Gastrocnemius medialis (tissue), 4 donors: ENCODE measurements around the gene HEATR3.

Experiments
- CTCF ChIP-seq, 5 experiments: fragments of 450-650 bp in 3 of 5; fragments of 200-600 bp in 2 of 5; sonication (generic) in 2 of 5; IDR thresholded peaks in 4 of 5; conservative IDR thresholded peaks in 1 of 5; 1 replicate in 4 of 5; 2 replicates in 1 of 5; pipeline ENCODE4 v1.5.1; 2016 to 2019; ENCODE audit warnings: antibody characterized with exemption in 5 of 5, mild to moderate bottlenecking in 3 of 5, moderate library complexity in 3 of 5
- POLR2A ChIP-seq, 2 donors: fragments of 450-650 bp; IDR thresholded peaks; one replicate each; pipeline ENCODE4 v1.6.1; 2017; ENCODE audit warnings: antibody characterized with exemption in 2 of 2, mild to moderate bottlenecking in 2 of 2, moderate library complexity in 2 of 2

- TF ChIP-seq CTCF (IDR thresholded peaks at IDR 0.05 in 4 of 5, conservative IDR thresholded peaks at IDR 0.05 in 1 of 5) (no peak), POLR2A (IDR thresholded peaks at IDR 0.05) (no peak)
These were observed 25.8 kb upstream of the HEATR3 start for GRCh38 chr16:50040018-50040417.
